ENCODE measurements around the gene KCNK2. TPM values are rescaled to one million over a fixed set of nuclear protein-coding genes. Genes with fewer than 3 reads are reported as not detected.

KCNK2 gene
- total RNA-seq, 2 donors from 2014 or later: 0.17 to 0.56 TPM

GRCh38 chr1:215220346-215220745 lies 137.8 kb downstream of the KCNK2 start:
- DNase-seq: no peak
- Histone ChIP-seq H3K9ac (ENCODE audit: low read depth in 2 of 2, low read length in 2 of 2) (no peak overlapping the region), H3K4me1 (no peaks in the 10 kb centered on the region), H3K9me3 (no peaks in the 10 kb centered on the region), H3K36me3 (no peaks in the 10 kb centered on the region), H3K4me3 (no peak overlapping the region), H3K27ac (no peak overlapping the region), H3K27me3 (no peaks in the 10 kb centered on the region)
- TF ChIP-seq CTCF (IDR thresholded peaks at IDR 0.05): no peak
- intact Hi-C loops (cut with DNase I): no loop called here

GRCh38 chr1:215226757-215227156 lies 144.2 kb downstream of the KCNK2 start:
- TF ChIP-seq CTCF (IDR thresholded peaks at IDR 0.05): no peak
- Histone ChIP-seq H3K4me3 (no peak overlapping the region), H3K27me3 (no peaks in the 10 kb centered on the region), H3K36me3 (no peaks in the 10 kb centered on the region), H3K9me3 (no peaks in the 10 kb centered on the region), H3K27ac (no peak overlapping the region), H3K4me1 (no peaks in the 10 kb centered on the region), H3K9ac (ENCODE audit: low read depth in 2 of 2, low read length in 2 of 2) (no peak overlapping the region)
- DNase-seq: no peak
- intact Hi-C loops (cut with DNase I): no loop called here

DNA sequence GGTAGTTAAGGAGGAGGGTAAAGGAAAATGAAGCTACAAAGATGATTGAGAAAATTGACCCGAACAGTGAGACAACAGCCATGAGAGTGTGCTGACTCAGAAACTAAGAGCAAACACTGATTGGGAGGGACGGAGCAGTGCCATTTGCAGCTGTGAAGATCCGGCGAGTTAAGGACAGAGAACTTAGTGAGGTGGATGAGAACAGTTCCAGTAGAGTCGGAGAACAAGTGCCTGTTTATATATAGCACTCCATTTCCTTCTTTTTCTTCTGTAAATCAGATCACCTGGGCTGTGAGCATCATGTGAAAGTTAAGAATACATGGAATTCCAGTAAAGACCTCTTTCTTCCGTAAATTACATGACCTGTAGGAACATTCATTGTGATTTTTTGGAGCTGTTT lies 145.7 kb downstream of the KCNK2 start:
- Histone ChIP-seq H3K27ac (no peak overlapping the region), H3K4me3 (no peak overlapping the region), H3K27me3 (no peaks in the 10 kb centered on the region), H3K9me3 (no peaks in the 10 kb centered on the region), H3K9ac (ENCODE audit: low read depth in 2 of 2, low read length in 2 of 2) (no peak overlapping the region), H3K36me3 (no peaks in the 10 kb centered on the region), H3K4me1 (no peaks in the 10 kb centered on the region)
- TF ChIP-seq CTCF (IDR thresholded peaks at IDR 0.05): no peak
- no peak for DNase-seq
- intact Hi-C loops (cut with DNase I): no loop called here

- intact Hi-C loops (cut with DNase I): no loop called here
- Histone ChIP-seq H3K9ac (ENCODE audit: low read depth in 2 of 2, low read length in 2 of 2) (no peak overlapping the region), H3K4me3 (no peak overlapping the region), H3K36me3 (no peaks in the 10 kb centered on the region), H3K27me3 (no peaks in the 10 kb centered on the region), H3K27ac (no peak overlapping the region), H3K9me3 (no peaks in the 10 kb centered on the region), H3K4me1 (no peaks in the 10 kb centered on the region)
- no peak for TF ChIP-seq CTCF (IDR thresholded peaks at IDR 0.05)
- no peak for DNase-seq
Measured at GRCh38 chr1:215241451-215241850, 158.9 kb downstream of the KCNK2 start.

DNA sequence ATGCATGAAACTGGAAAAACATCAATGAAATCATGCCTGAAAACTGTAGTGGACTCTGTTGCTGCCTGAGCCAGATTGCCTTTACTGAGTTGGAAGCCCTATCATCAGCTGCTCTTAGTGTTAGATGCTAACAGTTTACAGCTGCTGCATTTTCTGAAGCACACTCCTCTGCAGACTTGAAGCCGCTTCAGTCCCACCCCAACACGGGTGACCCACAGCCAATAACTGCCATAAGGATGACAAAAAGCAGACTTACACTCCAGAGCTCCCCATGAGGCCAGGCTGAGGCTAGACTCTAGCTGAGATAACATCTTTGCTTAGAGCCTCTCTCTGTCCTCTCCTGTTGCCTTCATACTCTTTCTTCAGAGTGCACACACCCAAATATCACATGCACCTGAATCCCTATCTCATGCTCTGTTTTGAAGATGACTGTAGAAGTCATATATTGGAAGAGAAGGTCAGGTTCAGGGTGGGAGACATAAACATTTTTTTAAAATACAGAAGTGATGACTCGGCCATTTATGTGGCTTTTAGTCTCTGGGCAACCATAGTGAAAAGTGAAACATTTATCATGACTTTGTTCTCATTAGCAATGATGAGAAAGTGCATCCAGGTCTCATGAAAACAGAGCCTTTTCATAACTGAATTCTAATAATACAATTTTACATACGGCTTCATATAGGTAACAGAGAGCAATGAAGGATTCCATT lies 161.0 kb downstream of the KCNK2 start:
- no peaks in the 10 kb centered on the region for H3K27me3 ChIP-seq
- no peaks in the 10 kb centered on the region for H3K4me1 ChIP-seq
- TF ChIP-seq CTCF (IDR thresholded peaks at IDR 0.05): no peak

More for the DNA sequence above, 161.0 kb downstream of the KCNK2 start:
- intact Hi-C loops (cut with DNase I): no loop called here
- no peaks in the 10 kb centered on the region for H3K9me3 ChIP-seq
- H3K4me3 ChIP-seq: no peak overlapping the region
- H3K27ac ChIP-seq: no peak overlapping the region
- H3K9ac ChIP-seq (ENCODE audit: low read depth in 2 of 2, low read length in 2 of 2): no peak overlapping the region
- H3K36me3 ChIP-seq: no peaks in the 10 kb centered on the region
- DNase-seq: no peak
